ENCODE measurements around the gene EYS. TPM values are rescaled to one million over a fixed set of nuclear protein-coding genes. Genes with fewer than 3 reads are reported as not detected.
"Not testable (repeated sequence)": the region's sequence is repeated elsewhere in the genome, so short reads cannot be mapped to it uniquely, and the experiment has no call there.

Gene EYS
- total RNA-seq, 5 donors from 2014 or later (not counting 1 experiment from before 2014, with no cell fraction given) = not detected

DNA sequence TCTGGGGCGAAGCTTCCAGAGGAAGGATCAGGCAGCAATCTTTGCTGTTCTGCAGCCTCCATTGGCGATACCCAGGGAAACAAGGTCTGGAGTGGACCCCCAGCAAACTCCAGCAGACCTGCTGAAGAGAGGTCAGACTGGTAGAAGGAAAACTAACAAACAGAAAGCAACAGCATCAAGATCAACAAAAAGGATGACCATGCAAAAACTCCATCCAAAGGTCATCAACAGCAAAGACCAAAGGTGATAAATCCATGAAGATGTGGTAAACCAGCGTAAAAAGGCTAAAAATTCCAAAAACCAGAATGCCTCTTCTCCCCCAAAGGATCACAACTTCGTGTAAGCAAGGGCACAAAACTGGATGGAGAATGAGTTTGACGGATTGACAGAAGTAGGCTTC lies 1818.6 kb downstream of the EYS start:
- H3K9me3 ChIP-seq = no peaks in the 10 kb centered on the region
- no peak overlapping the region for H3K4me3 ChIP-seq (ENCODE audit: control insufficient read depth in 1 of 2, extremely low read depth in 1 of 2, low read length in 1 of 2)
- no peak overlapping the region for H3K27ac ChIP-seq (ENCODE audit: low read length)
- H3K36me3 ChIP-seq (ENCODE audit: control insufficient read depth in 2 of 2, extremely low read depth in 1 of 2, insufficient read depth in 1 of 2, low read length in 1 of 2) = no peaks in the 10 kb centered on the region
- no peaks in the 10 kb centered on the region for H3K4me1 Mint-ChIP-seq
- no peaks in the 10 kb centered on the region for H3K9me3 Mint-ChIP-seq
- no peaks in the 10 kb centered on the region for H3K4me1 ChIP-seq (ENCODE audit: control insufficient read depth in 1 of 2, extremely low read depth in 1 of 2, insufficient read depth in 2 of 2, low read length in 2 of 2)
- H3K27me3 ChIP-seq (replicated peaks in 1 of 2; ENCODE audit: control insufficient read depth in 2 of 2, extremely low read depth in 1 of 2, insufficient read depth in 2 of 2, low read length in 1 of 2) = peaks cover 0 to 5% of the 10 kb centered on the region in 2 experiments
- 73% methylated on average over 2 of the region's 5 CpGs for WGBS (ENCODE audit: insufficient coverage)
- no peak for ATAC-seq (replicated peaks in 1 of 4)
- POLR2A ChIA-PET = no interaction called here
- H3K36me3 Mint-ChIP-seq = no peaks in the 10 kb centered on the region
- no peak overlapping the region for H3K27ac Mint-ChIP-seq
- H3K4me3 Mint-ChIP-seq = no peak overlapping the region
- CTCF ChIA-PET = no interaction called here
- H3K27me3 Mint-ChIP-seq = no peaks in the 10 kb centered on the region
- no peak for DNase-seq

- H3K27ac Mint-ChIP-seq; H3K27ac ChIP-seq (ENCODE audit: low read length); POLR2A ChIA-PET; H3K27me3 ChIP-seq (replicated peaks in 1 of 2; ENCODE audit: control insufficient read depth in 2 of 2, extremely low read depth in 1 of 2, insufficient read depth in 2 of 2, low read length in 1 of 2); H3K27me3 Mint-ChIP-seq; H3K4me1 ChIP-seq (ENCODE audit: control insufficient read depth in 1 of 2, extremely low read depth in 1 of 2, insufficient read depth in 2 of 2, low read length in 2 of 2); H3K9me3 ChIP-seq; H3K36me3 Mint-ChIP-seq; DNase-seq; H3K36me3 ChIP-seq (ENCODE audit: control insufficient read depth in 2 of 2, extremely low read depth in 1 of 2, insufficient read depth in 1 of 2, low read length in 1 of 2); ATAC-seq (replicated peaks in 1 of 4); H3K9me3 Mint-ChIP-seq; H3K4me3 ChIP-seq (ENCODE audit: control insufficient read depth in 1 of 2, extremely low read depth in 1 of 2, low read length in 1 of 2); H3K4me3 Mint-ChIP-seq; CTCF ChIA-PET; H3K4me1 Mint-ChIP-seq: not testable (repeated sequence)
- no CpG with 5 or more reads among the region's 1 CpG for WGBS (ENCODE audit: insufficient coverage)
Observed at GRCh38 chr6:63887804-63888203, 1819.2 kb downstream of the EYS start.

- no peak overlapping the region for H3K4me3 Mint-ChIP-seq
- POLR2A ChIA-PET = no interaction called here
- Histone ChIP-seq H3K27me3 (replicated peaks in 1 of 2; ENCODE audit: control insufficient read depth in 2 of 2, extremely low read depth in 1 of 2, insufficient read depth in 2 of 2, low read length in 1 of 2) (peaks cover 0 to 5% of the 10 kb centered on the region in 2 experiments), H3K27ac (ENCODE audit: low read length) (no peak overlapping the region), H3K9me3 (no peaks in the 10 kb centered on the region), H3K4me3 (ENCODE audit: control insufficient read depth in 1 of 2, extremely low read depth in 1 of 2, low read length in 1 of 2) (no peak overlapping the region), H3K4me1 (ENCODE audit: control insufficient read depth in 1 of 2, extremely low read depth in 1 of 2, insufficient read depth in 2 of 2, low read length in 2 of 2) (no peaks in the 10 kb centered on the region), H3K36me3 (ENCODE audit: control insufficient read depth in 2 of 2, extremely low read depth in 1 of 2, insufficient read depth in 1 of 2, low read length in 1 of 2) (no peaks in the 10 kb centered on the region)
- no peak for DNase-seq
- no peaks in the 10 kb centered on the region for H3K9me3 Mint-ChIP-seq
- ATAC-seq (replicated peaks in 1 of 4) = no peak
- H3K36me3 Mint-ChIP-seq = no peaks in the 10 kb centered on the region
- CTCF ChIA-PET = no interaction called here
- no peaks in the 10 kb centered on the region for H3K4me1 Mint-ChIP-seq
- H3K27me3 Mint-ChIP-seq = peaks cover 0 to 2% of the 10 kb centered on the region in 2 donors
- no peak overlapping the region for H3K27ac Mint-ChIP-seq
- WGBS (ENCODE audit: insufficient coverage) = 64% methylated on average over 4 of the region's 5 CpGs
Observed at GRCh38 chr6:63887002-63887751, 1819.8 kb downstream of the EYS start.

DNA sequence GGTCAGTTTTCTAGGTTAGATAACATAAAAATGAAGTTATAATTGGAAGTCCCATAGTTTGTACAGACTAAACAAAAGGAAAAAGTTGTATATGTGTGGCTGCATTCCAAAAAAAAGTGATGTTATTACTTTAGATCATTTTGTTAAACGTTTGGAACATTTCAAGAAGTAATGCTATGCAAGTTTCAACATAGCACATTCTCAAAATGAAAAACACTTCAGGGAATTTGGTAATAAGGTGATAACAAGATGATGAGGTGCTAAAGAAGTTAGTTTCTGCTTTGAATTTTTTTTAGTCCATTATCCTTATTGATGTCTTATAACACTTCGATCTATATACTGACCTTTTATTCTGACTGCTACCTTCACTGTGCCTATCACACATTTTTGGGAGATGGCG lies 1820.7 kb downstream of the EYS start:
- ChIA-PET POLR2A (no interaction called here), CTCF (no interaction called here)
- no peaks in the 10 kb centered on the region for H3K9me3 Mint-ChIP-seq
- no peaks in the 10 kb centered on the region for H3K9me3 ChIP-seq
- no CpG with 5 or more reads among the region's 3 CpGs for WGBS (ENCODE audit: insufficient coverage)
- no peak overlapping the region for H3K27ac Mint-ChIP-seq
- H3K27me3 ChIP-seq (replicated peaks in 1 of 2; ENCODE audit: control insufficient read depth in 2 of 2, extremely low read depth in 1 of 2, insufficient read depth in 2 of 2, low read length in 1 of 2) = peaks cover 0 to 5% of the 10 kb centered on the region in 2 experiments
- no peaks in the 10 kb centered on the region for H3K4me1 Mint-ChIP-seq
- no peaks in the 10 kb centered on the region for H3K36me3 ChIP-seq (ENCODE audit: control insufficient read depth in 2 of 2, extremely low read depth in 1 of 2, insufficient read depth in 1 of 2, low read length in 1 of 2)
- H3K4me3 Mint-ChIP-seq = no peak overlapping the region
- no peak overlapping the region for H3K4me3 ChIP-seq (ENCODE audit: control insufficient read depth in 1 of 2, extremely low read depth in 1 of 2, low read length in 1 of 2)
- no peak for DNase-seq
- no peaks in the 10 kb centered on the region for H3K36me3 Mint-ChIP-seq
- ATAC-seq (replicated peaks in 1 of 4) = no peak
- peaks cover 0 to 2% of the 10 kb centered on the region in 2 donors for H3K27me3 Mint-ChIP-seq
- no peaks in the 10 kb centered on the region for H3K4me1 ChIP-seq (ENCODE audit: control insufficient read depth in 1 of 2, extremely low read depth in 1 of 2, insufficient read depth in 2 of 2, low read length in 2 of 2)
- no peak overlapping the region for H3K27ac ChIP-seq (ENCODE audit: low read length)

- CTCF ChIA-PET = no interaction called here
- Mint-ChIP-seq H3K27me3 (peaks cover 0 to 2% of the 10 kb centered on the region in 2 donors), H3K9me3 (peaks cover 0 to 4% (median 0%) of the 10 kb centered on the region in 3 donors), H3K4me3 (no peak overlapping the region), H3K36me3 (no peaks in the 10 kb centered on the region), H3K4me1 (no peaks in the 10 kb centered on the region), H3K27ac (no peak overlapping the region)
- POLR2A ChIA-PET = no interaction called here
- DNase-seq (no peak), ATAC-seq (replicated peaks in 1 of 4) (no peak)
- Histone ChIP-seq H3K4me1 (ENCODE audit: control insufficient read depth in 1 of 2, extremely low read depth in 1 of 2, insufficient read depth in 2 of 2, low read length in 2 of 2) (no peaks in the 10 kb centered on the region), H3K27me3 (replicated peaks in 1 of 2; ENCODE audit: control insufficient read depth in 2 of 2, extremely low read depth in 1 of 2, insufficient read depth in 2 of 2, low read length in 1 of 2) (peaks cover 0 to 5% of the 10 kb centered on the region in 2 experiments), H3K27ac (ENCODE audit: low read length) (no peak overlapping the region), H3K4me3 (ENCODE audit: control insufficient read depth in 1 of 2, extremely low read depth in 1 of 2, low read length in 1 of 2) (no peak overlapping the region), H3K9me3 (no peaks in the 10 kb centered on the region), H3K36me3 (ENCODE audit: control insufficient read depth in 2 of 2, extremely low read depth in 1 of 2, insufficient read depth in 1 of 2, low read length in 1 of 2) (no peaks in the 10 kb centered on the region)
- 84% methylated on average over 3 of the region's 6 CpGs for WGBS (ENCODE audit: insufficient coverage)
Observed at GRCh38 chr6:63883597-63883996, 1823.4 kb downstream of the EYS start.

DNA sequence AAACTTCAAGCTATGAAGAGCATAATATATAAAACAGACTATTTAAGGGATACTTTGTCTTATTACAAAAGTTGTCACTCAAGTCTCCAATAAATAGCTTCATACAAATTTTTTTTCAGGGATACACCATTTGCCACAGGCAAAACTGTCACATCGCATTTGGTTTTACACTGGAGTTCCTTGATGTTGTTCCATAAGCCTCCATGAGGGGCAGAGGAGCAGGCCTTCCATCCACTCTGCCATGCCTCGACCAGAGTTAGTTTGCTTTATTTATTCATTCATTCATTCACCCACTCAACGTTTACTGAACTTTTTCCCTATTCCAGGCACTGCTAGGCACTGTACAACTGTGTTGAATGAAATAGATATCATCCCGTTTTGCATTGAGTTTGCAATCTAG lies 1824.8 kb downstream of the EYS start:
- WGBS (ENCODE audit: insufficient coverage) = 86% methylated on average over 1 of the region's 4 CpGs
- POLR2A ChIA-PET = no interaction called here
- no peak overlapping the region for H3K4me3 Mint-ChIP-seq
- Histone ChIP-seq H3K27ac (ENCODE audit: low read length) (no peak overlapping the region), H3K27me3 (replicated peaks in 1 of 2; ENCODE audit: control insufficient read depth in 2 of 2, extremely low read depth in 1 of 2, insufficient read depth in 2 of 2, low read length in 1 of 2) (no peaks in the 10 kb centered on the region), H3K4me3 (ENCODE audit: control insufficient read depth in 1 of 2, extremely low read depth in 1 of 2, low read length in 1 of 2) (no peak overlapping the region), H3K4me1 (ENCODE audit: control insufficient read depth in 1 of 2, extremely low read depth in 1 of 2, insufficient read depth in 2 of 2, low read length in 2 of 2) (no peaks in the 10 kb centered on the region), H3K36me3 (ENCODE audit: control insufficient read depth in 2 of 2, extremely low read depth in 1 of 2, insufficient read depth in 1 of 2, low read length in 1 of 2) (no peaks in the 10 kb centered on the region), H3K9me3 (no peaks in the 10 kb centered on the region)
- H3K36me3 Mint-ChIP-seq = no peaks in the 10 kb centered on the region
- DNase-seq = no peak
- peaks cover 0 to 6% (median 0%) of the 10 kb centered on the region in 3 donors for H3K9me3 Mint-ChIP-seq
- peaks cover 0 to 2% of the 10 kb centered on the region in 2 donors for H3K27me3 Mint-ChIP-seq
- CTCF ChIA-PET = no interaction called here
- ATAC-seq (replicated peaks in 1 of 4) = no peak
- no peaks in the 10 kb centered on the region for H3K4me1 Mint-ChIP-seq
- H3K27ac Mint-ChIP-seq = no peak overlapping the region

- Mint-ChIP-seq H3K4me3 (no peak overlapping the region), H3K27me3 (peaks cover 0 to 2% of the 10 kb centered on the region in 2 donors), H3K27ac (no peak overlapping the region), H3K4me1 (no peaks in the 10 kb centered on the region), H3K36me3 (no peaks in the 10 kb centered on the region), H3K9me3 (peaks cover 0 to 7% (median under 1%) of the 10 kb centered on the region in 3 donors)
- no CpG with 5 or more reads among the region's 1 CpG for WGBS (ENCODE audit: insufficient coverage)
- no peak for DNase-seq
- POLR2A ChIA-PET = no interaction called here
- no peak for ATAC-seq (replicated peaks in 1 of 4)
- Histone ChIP-seq H3K27ac (ENCODE audit: low read length) (no peak overlapping the region), H3K4me1 (ENCODE audit: control insufficient read depth in 1 of 2, extremely low read depth in 1 of 2, insufficient read depth in 2 of 2, low read length in 2 of 2) (no peaks in the 10 kb centered on the region), H3K27me3 (replicated peaks in 1 of 2; ENCODE audit: control insufficient read depth in 2 of 2, extremely low read depth in 1 of 2, insufficient read depth in 2 of 2, low read length in 1 of 2) (no peaks in the 10 kb centered on the region), H3K36me3 (ENCODE audit: control insufficient read depth in 2 of 2, extremely low read depth in 1 of 2, insufficient read depth in 1 of 2, low read length in 1 of 2) (no peaks in the 10 kb centered on the region), H3K4me3 (ENCODE audit: control insufficient read depth in 1 of 2, extremely low read depth in 1 of 2, low read length in 1 of 2) (no peak overlapping the region), H3K9me3 (no peaks in the 10 kb centered on the region)
- CTCF ChIA-PET = no interaction called here
Observed at GRCh38 chr6:63881791-63882190, 1825.2 kb downstream of the EYS start.
